Eye (tissue), 1 donor: ENCODE measurements around the gene RNF212B.
A peak's percentile ranks its signal among the peaks of the same experiment; 100 is the strongest.

Experiments
- DNase-seq: peaks from one replicate; pipeline ENCODE4 v3.0.0-alpha.2; 2015

The RNF212B gene

GRCh38 chr14:23321572-23322547 is 84.1 kb downstream of the RNF212B start:
- DNase-seq, result peak; percentile 80
